MM.1S (cell line): ENCODE data around the gene COL4A5.
A peak's percentile ranks its signal among the peaks of the same experiment; 100 is the strongest.

Experiments used
- DNase-seq: peaks from one replicate; pipeline ENCODE4 v3.0.0-alpha.2; 2015
- H2AFZ ChIP-seq: fragments of 300-600 bp; sonication (generic); 2 replicates; pipeline ENCODE4 v1.6.0; 2016; ENCODE audit warnings: antibody characterized with exemption, low read length
- H3F3A ChIP-seq: fragments of 300-600 bp; sonication (generic); 2 replicates; pipeline ENCODE4 v1.6.1; 2016; ENCODE audit warnings: mild to moderate bottlenecking, antibody characterized with exemption, low read length, moderate library complexity, mixed read lengths; ENCODE audit not compliant: insufficient read depth
- H3K27ac ChIP-seq: fragments of 300-600 bp; sonication (generic); 2 replicates; pipeline ENCODE4 v1.5.1; 2016; ENCODE audit warnings: mild to moderate bottlenecking, low read length
- H3K27me3 ChIP-seq: fragments of 300-600 bp; sonication (generic); replicated peaks from 2 replicates; pipeline ENCODE4 v1.6.0; 2016; ENCODE audit warnings: low read length; ENCODE audit not compliant: insufficient read depth
- H3K36me3 ChIP-seq: fragments of 300-600 bp; sonication (generic); replicated peaks from 2 replicates; pipeline ENCODE4 v1.6.1; 2016; ENCODE audit warnings: mild to moderate bottlenecking, low read length, mixed read lengths; ENCODE audit not compliant: insufficient read depth
- H3K4me1 ChIP-seq: fragments of 300-600 bp; sonication (generic); 2 replicates; pipeline ENCODE4 v1.6.1; 2016; ENCODE audit warnings: low read length, mixed read lengths
- H3K4me2 ChIP-seq: fragments of 300-600 bp; sonication (generic); 2 replicates; pipeline ENCODE4 v1.6.0; 2016; ENCODE audit warnings: low read depth, low read length
- H3K4me3 ChIP-seq: fragments of 300-600 bp; sonication (generic); 2 replicates; pipeline ENCODE4 v1.5.1; 2016; ENCODE audit warnings: low read length, mixed read lengths
- H3K79me2 ChIP-seq: fragments of 300-600 bp; sonication (generic); 2 replicates; pipeline ENCODE4 v1.6.1; 2016; ENCODE audit warnings: mixed run types, low read length, mixed read lengths
- H3K9ac ChIP-seq: fragments of 300-600 bp; sonication (generic); 2 replicates; pipeline ENCODE4 v1.6.1; 2016; ENCODE audit warnings: low read length, mixed read lengths
- H3K9me2 ChIP-seq: fragments of 300-600 bp; sonication (generic); replicated peaks from 2 replicates; pipeline ENCODE4 v1.6.1; 2016; ENCODE audit warnings: mild to moderate bottlenecking, low read length, mixed read lengths; ENCODE audit not compliant: insufficient read depth
- H3K9me3 ChIP-seq: fragments of 300-600 bp; sonication (generic); replicated peaks from 2 replicates; pipeline ENCODE4 v1.6.1; 2016; ENCODE audit warnings: mild to moderate bottlenecking, low read length, mixed read lengths; ENCODE audit not compliant: insufficient read depth
- H4K20me1 ChIP-seq: fragments of 300-600 bp; sonication (generic); 2 replicates; pipeline ENCODE4 v1.6.1; 2016; ENCODE audit warnings: mild to moderate bottlenecking, low read length, moderate library complexity, mixed read lengths; ENCODE audit not compliant: insufficient read depth
- CTCF ChIP-seq: fragments of 300-600 bp; sonication (generic); IDR thresholded peaks from 2 replicates; pipeline ENCODE4 v1.5.1; 2016; ENCODE audit warnings: antibody characterized with exemption, low read length, mixed read lengths
- EZH2 ChIP-seq: fragments of 300-600 bp; sonication (generic); optimal IDR thresholded peaks from 2 replicates; pipeline ENCODE3; 2017; ENCODE audit warnings: low read depth, mild to moderate bottlenecking, antibody characterized with exemption, low read length, mixed read lengths
- EZH2phosphoT487 ChIP-seq: fragments of 300-600 bp; sonication (generic); IDR thresholded peaks from 2 replicates; pipeline ENCODE4 v1.6.1; 2018; ENCODE audit warnings: antibody characterized with exemption, low read length

Gene COL4A5

GRCh38 chrX:108641589-108642272 lies 202.1 kb downstream of the COL4A5 start:
- no peaks in the 10 kb centered on the region for H3K36me3 ChIP-seq
- H3K79me2 ChIP-seq, result no peaks in the 10 kb centered on the region
- 0 out of 2 replicates have a peak, but pooled peaks cover 4% of the 10 kb centered on the region for H3K4me1 ChIP-seq
- no peaks in the 10 kb centered on the region for H3K9me2 ChIP-seq
- DNase-seq, result no peak
- H4K20me1 ChIP-seq, result no peaks in the 10 kb centered on the region
- TF ChIP-seq EZH2phosphoT487 (no peak), EZH2 (no peak), CTCF (no peak)
- no peak overlapping the region for H3K9ac ChIP-seq
- H3F3A ChIP-seq, result no peaks in the 10 kb centered on the region
- no peaks in the 10 kb centered on the region for H3K9me3 ChIP-seq
- no peak overlapping the region for H2AFZ ChIP-seq
- no peak overlapping the region for H3K27ac ChIP-seq
- H3K4me2 ChIP-seq, result no peak overlapping the region
- no peak overlapping the region for H3K4me3 ChIP-seq
- no peaks in the 10 kb centered on the region for H3K27me3 ChIP-seq

GRCh38 chrX:108642273-108642628 lies 202.6 kb downstream of the COL4A5 start:
- Histone ChIP-seq H3K9ac (no peak overlapping the region), H2AFZ (no peak overlapping the region), H3K79me2 (no peaks in the 10 kb centered on the region), H3K9me3 (no peaks in the 10 kb centered on the region), H3K36me3 (no peaks in the 10 kb centered on the region), H3K4me1 (0 out of 2 replicates have a peak, but pooled peaks cover 4% of the 10 kb centered on the region), H3F3A (no peaks in the 10 kb centered on the region), H3K4me2 (no peak overlapping the region), H3K4me3 (no peak overlapping the region), H3K9me2 (no peaks in the 10 kb centered on the region), H3K27ac (no peak overlapping the region), H3K27me3 (no peaks in the 10 kb centered on the region), H4K20me1 (no peaks in the 10 kb centered on the region)
- DNase-seq, result peak; percentile 37
- no peak for TF ChIP-seq EZH2
- no peak for TF ChIP-seq EZH2phosphoT487
- no peak for TF ChIP-seq CTCF

- no peaks in the 10 kb centered on the region for H3K9me2 ChIP-seq
- DNase-seq, result no peak
- H3K4me2 ChIP-seq, result no peak overlapping the region
- no peak overlapping the region for H3K27ac ChIP-seq
- no peaks in the 10 kb centered on the region for H3K9me3 ChIP-seq
- no peak for TF ChIP-seq CTCF
- TF ChIP-seq EZH2, result no peak
- TF ChIP-seq EZH2phosphoT487, result no peak
- no peaks in the 10 kb centered on the region for H4K20me1 ChIP-seq
- H3K79me2 ChIP-seq, result no peaks in the 10 kb centered on the region
- H3K9ac ChIP-seq, result no peak overlapping the region
- no peak overlapping the region for H2AFZ ChIP-seq
- H3K4me1 ChIP-seq, result 0 out of 2 replicates have a peak, but pooled peaks cover 6% of the 10 kb centered on the region
- H3K36me3 ChIP-seq, result no peaks in the 10 kb centered on the region
- H3K27me3 ChIP-seq, result no peaks in the 10 kb centered on the region
- H3F3A ChIP-seq, result no peaks in the 10 kb centered on the region
- H3K4me3 ChIP-seq, result no peak overlapping the region
Measured at GRCh38 chrX:108664701-108665100, 225.1 kb downstream of the COL4A5 start.
